ENCODE measurements around the gene NBPF4. TPM values are rescaled to one million over a fixed set of nuclear protein-coding genes. Genes with fewer than 3 reads are reported as not detected.
"Not testable (repeated sequence)": the region's sequence is repeated elsewhere in the genome, so short reads cannot be mapped to it uniquely, and the experiment has no call there.

The NBPF4 gene
- total RNA-seq, 1 donor from 2014 or later, result not detected

- Mint-ChIP-seq H3K4me1 (ENCODE audit: low read depth, unreplicated experiment) (no peaks in the 10 kb centered on the region), H3K27ac (ENCODE audit: unreplicated experiment) (no peak overlapping the region), H3K27me3 (ENCODE audit: unreplicated experiment) (peaks cover 1% of the 10 kb centered on the region), H3K36me3 (ENCODE audit: unreplicated experiment) (peaks cover 6% of the 10 kb centered on the region), H3K4me3 (ENCODE audit: unreplicated experiment) (no peak overlapping the region), H3K9me3 (ENCODE audit: unreplicated experiment) (peaks cover 4% of the 10 kb centered on the region)
- no peak for DNase-seq
- TF ChIP-seq, protein P1, sequence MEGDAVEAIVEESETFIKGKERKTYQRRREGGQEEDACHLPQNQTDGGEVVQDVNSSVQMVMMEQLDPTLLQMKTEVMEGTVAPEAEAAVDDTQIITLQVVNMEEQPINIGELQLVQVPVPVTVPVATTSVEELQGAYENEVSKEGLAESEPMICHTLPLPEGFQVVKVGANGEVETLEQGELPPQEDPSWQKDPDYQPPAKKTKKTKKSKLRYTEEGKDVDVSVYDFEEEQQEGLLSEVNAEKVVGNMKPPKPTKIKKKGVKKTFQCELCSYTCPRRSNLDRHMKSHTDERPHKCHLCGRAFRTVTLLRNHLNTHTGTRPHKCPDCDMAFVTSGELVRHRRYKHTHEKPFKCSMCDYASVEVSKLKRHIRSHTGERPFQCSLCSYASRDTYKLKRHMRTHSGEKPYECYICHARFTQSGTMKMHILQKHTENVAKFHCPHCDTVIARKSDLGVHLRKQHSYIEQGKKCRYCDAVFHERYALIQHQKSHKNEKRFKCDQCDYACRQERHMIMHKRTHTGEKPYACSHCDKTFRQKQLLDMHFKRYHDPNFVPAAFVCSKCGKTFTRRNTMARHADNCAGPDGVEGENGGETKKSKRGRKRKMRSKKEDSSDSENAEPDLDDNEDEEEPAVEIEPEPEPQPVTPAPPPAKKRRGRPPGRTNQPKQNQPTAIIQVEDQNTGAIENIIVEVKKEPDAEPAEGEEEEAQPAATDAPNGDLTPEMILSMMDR (IDR thresholded peaks at IDR 0.05; ENCODE audit: partially characterized antibody, unreplicated experiment), result no peak
Observed at GRCh38 chr1:108211014-108211413, 32.9 kb downstream of the NBPF4 start.

- no peak for DNase-seq
- Mint-ChIP-seq H3K4me1 (ENCODE audit: low read depth, unreplicated experiment) (no peaks in the 10 kb centered on the region), H3K36me3 (ENCODE audit: unreplicated experiment) (peaks cover 10% of the 10 kb centered on the region), H3K27me3 (ENCODE audit: unreplicated experiment) (peaks cover 1% of the 10 kb centered on the region), H3K4me3 (ENCODE audit: unreplicated experiment) (no peak overlapping the region), H3K9me3 (ENCODE audit: unreplicated experiment) (peaks cover 4% of the 10 kb centered on the region), H3K27ac (ENCODE audit: unreplicated experiment) (no peak overlapping the region)
- TF ChIP-seq, protein P1 (IDR thresholded peaks at IDR 0.05; ENCODE audit: partially characterized antibody, unreplicated experiment), result no peak
Observed at GRCh38 chr1:108209456-108210108, 34.3 kb downstream of the NBPF4 start.

GRCh38 chr1:108208724-108209446 lies 35.0 kb downstream of the NBPF4 start:
- H3K27ac Mint-ChIP-seq (ENCODE audit: unreplicated experiment), result no peak overlapping the region
- DNase-seq, result peak; percentile 22

DNA sequence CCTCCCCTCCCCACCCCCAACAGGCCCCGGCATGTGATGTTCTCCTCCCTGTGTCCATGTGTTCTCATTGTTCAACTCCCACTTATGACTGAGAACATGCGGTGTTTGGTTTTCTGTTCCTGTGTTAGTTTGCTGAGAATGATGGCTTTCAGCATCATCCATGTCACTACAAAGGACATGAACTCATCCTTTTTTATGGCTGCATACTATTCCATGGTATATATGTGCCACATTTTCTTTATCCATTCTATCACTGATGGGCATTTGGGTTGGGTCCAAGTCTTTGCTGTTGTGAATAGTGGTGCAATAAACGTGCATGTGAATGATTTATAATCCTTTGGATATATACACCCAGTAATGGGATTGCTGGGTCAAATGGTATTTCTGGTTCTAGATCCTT lies 40.3 kb downstream of the NBPF4 start:
- H3K4me3 Mint-ChIP-seq (ENCODE audit: unreplicated experiment); DNase-seq; H3K27ac Mint-ChIP-seq (ENCODE audit: unreplicated experiment); H3K4me1 Mint-ChIP-seq (ENCODE audit: low read depth, unreplicated experiment); H3K27me3 Mint-ChIP-seq (ENCODE audit: unreplicated experiment): not testable (repeated sequence)
- H3K9me3 Mint-ChIP-seq (ENCODE audit: unreplicated experiment), result peaks cover 16% of the 10 kb centered on the region
- H3K36me3 Mint-ChIP-seq (ENCODE audit: unreplicated experiment), result peaks cover 10% of the 10 kb centered on the region

More at GRCh38 chr1:108208724-108209446, 35.0 kb downstream of the NBPF4 start:
- Mint-ChIP-seq H3K4me1 (ENCODE audit: low read depth, unreplicated experiment) (no peaks in the 10 kb centered on the region), H3K9me3 (ENCODE audit: unreplicated experiment) (peaks cover 6% of the 10 kb centered on the region), H3K27me3 (ENCODE audit: unreplicated experiment) (peaks cover 4% of the 10 kb centered on the region), H3K36me3 (ENCODE audit: unreplicated experiment) (peaks cover 10% of the 10 kb centered on the region), H3K4me3 (ENCODE audit: unreplicated experiment) (no peak overlapping the region)
- TF ChIP-seq, protein P1 (IDR thresholded peaks at IDR 0.05; ENCODE audit: partially characterized antibody, unreplicated experiment), result no peak

DNA sequence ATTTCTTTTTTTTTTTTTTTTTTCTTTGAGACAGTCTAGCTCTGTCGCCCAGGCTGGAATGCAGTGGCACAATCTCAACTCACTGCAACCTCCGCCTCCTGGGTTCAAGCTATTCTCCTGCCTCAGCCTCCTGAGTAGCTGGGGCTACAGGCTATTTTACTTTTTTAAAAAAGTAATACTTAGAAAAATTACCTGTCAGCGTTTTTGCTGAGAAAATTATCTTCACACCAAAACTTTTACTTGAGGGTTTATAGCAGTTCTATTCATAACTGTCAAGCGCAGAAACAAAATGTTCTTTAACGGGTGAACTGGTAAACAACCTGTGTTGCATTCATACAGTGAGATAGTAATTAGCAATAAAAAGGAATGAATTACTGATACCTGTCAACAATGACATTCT lies 42.2 kb downstream of the NBPF4 start:
- Mint-ChIP-seq H3K36me3 (ENCODE audit: unreplicated experiment) (peaks cover 5% of the 10 kb centered on the region), H3K9me3 (ENCODE audit: unreplicated experiment) (peaks cover 17% of the 10 kb centered on the region), H3K4me1 (ENCODE audit: low read depth, unreplicated experiment) (peaks cover 16% of the 10 kb centered on the region), H3K4me3 (ENCODE audit: unreplicated experiment) (no peak overlapping the region), H3K27me3 (ENCODE audit: unreplicated experiment) (peaks cover 9% of the 10 kb centered on the region), H3K27ac (ENCODE audit: unreplicated experiment) (no peak overlapping the region)
- TF ChIP-seq, protein P1 (IDR thresholded peaks at IDR 0.05; ENCODE audit: partially characterized antibody, unreplicated experiment), result no peak
- no peak for DNase-seq

Data from glutamatergic neuron (in vitro differentiated cells).